HepG2 (cell line): ENCODE measurements around the gene PKP4. TPM values are rescaled to one million over a fixed set of nuclear protein-coding genes. Genes with fewer than 3 reads are reported as not detected.

Source experiments
- ATAC-seq: fragments of 200-7000 bp; cut with Tn5 transposase; 3 replicates; pipeline ENCODE4 v1.9.1; 2020; ENCODE audit warnings: mild to moderate bottlenecking, moderate library complexity
- BruUV-seq: library from RNA; stranded (reverse); fragments of 400-500 nt; replicated peaks from 2 replicates; lab custom pipeline; 2021; lab: Mats Ljungman, UMichigan
- CTCF ChIA-PET: fragments of 300-600 bp; formaldehyde crosslinking; extraction: SDS; loops from one replicate; lab custom pipeline; 2021; ENCODE audit warnings: low total read pairs, inconsistent platforms, low intra/inter-chr PET ratio; lab: Yijun Ruan, JAX
- POLR2A ChIA-PET: fragments of 350-600 bp; sonication (Branson Sonifier 250); formaldehyde crosslinking; loops from one replicate; lab custom pipeline; 2020; ENCODE audit warnings: antibody characterized with exemption, inconsistent platforms; lab: Yijun Ruan, JAX
- DNase-seq: peaks from one replicate; pipeline ENCODE4 v3.0.0-alpha.2; 2015; ENCODE audit warnings: low spot score
- FAIRE-seq: peaks from 3 replicates; lab custom pipeline; 2011; peaks lifted over from hg19 to GRCh38; lab: Jason Lieb, UNC
- H2AFZ ChIP-seq: one replicate; pipeline ENCODE4 v1.6.1; 2011; ENCODE audit warnings: low read length, inconsistent platforms
- H3K27ac ChIP-seq: fragments of 300-600 bp; 3 replicates; pipeline ENCODE4 v1.8.0; 2011; ENCODE audit warnings: mixed run types, mild to moderate bottlenecking, mixed read lengths, low read length, inconsistent platforms; ENCODE audit not compliant: insufficient read depth; ENCODE audit errors: extremely low read length
- H3K27me3 ChIP-seq, 2 experiments: fragments of 200-600 bp in 1 of 2; 2 replicates in 1 of 2; 3 replicates in 1 of 2; pipeline versions ENCODE4 v1.6.0 to v1.8.0; 2011; ENCODE audit warnings: low read length in 2 of 2, mild to moderate bottlenecking in 2 of 2, moderate library complexity in 2 of 2, inconsistent platforms in 1 of 2; ENCODE audit not compliant: insufficient read depth in 2 of 2, control insufficient read depth in 1 of 2
- H3K36me3 ChIP-seq, 2 experiments: fragments of 200-600 bp in 1 of 2; replicated peaks in 1 of 2; 2 replicates in 1 of 2; 3 replicates in 1 of 2; pipeline versions ENCODE4 v1.5.1 to v1.8.0; 2011; ENCODE audit warnings: low read length in 2 of 2, inconsistent platforms in 1 of 2; ENCODE audit not compliant: insufficient read depth in 2 of 2, control insufficient read depth in 1 of 2
- H3K4me1 ChIP-seq: 2 replicates; pipeline ENCODE4 v1.5.1; 2012; ENCODE audit warnings: low read length, inconsistent platforms; ENCODE audit not compliant: insufficient read depth
- H3K4me2 ChIP-seq: 2 replicates; pipeline ENCODE4 v1.6.0; 2011; ENCODE audit warnings: low read depth, low read length, inconsistent platforms
- H3K4me3 ChIP-seq, 3 experiments: fragments of 200-600 bp in 1 of 3; sonication (generic), shearing (Covaris generic) in 1 of 3; replicated peaks in 1 of 3; 2 replicates each; pipeline ENCODE4 v1.5.1; 2011 to 2016; ENCODE audit warnings: low read length in 3 of 3, inconsistent platforms in 2 of 3, low read depth in 2 of 3, mild to moderate bottlenecking in 2 of 3, control low read depth in 1 of 3, mixed read lengths in 1 of 3; ENCODE audit not compliant: insufficient read depth in 1 of 3
- H3K79me2 ChIP-seq: one replicate; pipeline ENCODE4 v1.6.1; 2011; ENCODE audit warnings: low read length, inconsistent platforms; ENCODE audit not compliant: insufficient read depth
- H3K9ac ChIP-seq: 2 replicates; pipeline ENCODE4 v1.6.0; 2011; ENCODE audit warnings: mild to moderate bottlenecking, low read depth, low read length, inconsistent platforms; ENCODE audit not compliant: insufficient read depth
- H3K9me3 ChIP-seq: 2 replicates; pipeline ENCODE4 v1.5.1; 2012; ENCODE audit warnings: mild to moderate bottlenecking, low read length
- H4K20me1 ChIP-seq: 2 replicates; pipeline ENCODE4 v1.6.0; 2011; ENCODE audit warnings: inconsistent platforms, mild to moderate bottlenecking, low read length, moderate library complexity; ENCODE audit not compliant: insufficient read depth
- ARID3A ChIP-seq: IDR thresholded peaks from 2 replicates; pipeline ENCODE4 v1.6.1; 2012; ENCODE audit warnings: low read depth, low read length, improper control_type of control experiment
- BORCS8-MEF2B ChIP-seq: sonication (generic); formaldehyde crosslinking; IDR thresholded peaks from 2 replicates; pipeline ENCODE4 v1.8.0; 2022; ENCODE audit warnings: mild to moderate bottlenecking, missing genetic modification reagents
- IRF1 ChIP-seq: sonication (generic); formaldehyde crosslinking; IDR thresholded peaks from 2 replicates; pipeline ENCODE4 v1.4.0; 2020; ENCODE audit warnings: low read depth, mild to moderate bottlenecking, missing genetic modification reagents
- SNRNP70 ChIP-seq: fragments of 200-400 bp; formaldehyde crosslinking; IDR thresholded peaks from 2 replicates; pipeline ENCODE4 v1.6.1; 2017; ENCODE audit warnings: mild to moderate bottlenecking, low read depth, low read length, moderate library complexity
- SP2 ChIP-seq: sonication (generic); formaldehyde crosslinking; IDR thresholded peaks from 2 replicates; pipeline ENCODE4 v1.5.1; 2020; ENCODE audit warnings: mild to moderate bottlenecking, missing genetic modification reagents
- ZBTB2 ChIP-seq: sonication (generic); formaldehyde crosslinking; IDR thresholded peaks from 2 replicates; pipeline ENCODE4 v1.8.0; 2022; ENCODE audit warnings: low read depth, missing genetic modification reagents
- ZNF180 ChIP-seq: sonication (generic); formaldehyde crosslinking; IDR thresholded peaks from 2 replicates; pipeline ENCODE4 v1.4.0; 2020; ENCODE audit warnings: low read depth, missing genetic modification reagents, borderline replicate concordance
- ZNF3 ChIP-seq: IDR thresholded peaks from 2 replicates; pipeline ENCODE4 v1.7.0; 2017; ENCODE audit warnings: inconsistent platforms
- ZNF441 ChIP-seq: sonication (generic); formaldehyde crosslinking; IDR thresholded peaks from 2 replicates; pipeline ENCODE4 v1.7.0; 2021; ENCODE audit warnings: missing genetic modification reagents, borderline replicate concordance
- ZNF557 ChIP-seq: sonication (generic); formaldehyde crosslinking; IDR thresholded peaks from 2 replicates; pipeline ENCODE4 v1.4.0; 2020; ENCODE audit warnings: missing genetic modification reagents
- WGBS: methylation state at CpG from one replicate; pipeline ENCODE4 v1.1.6; 2017; ENCODE audit warnings: low lambda C conversion rate; 5-methylcytosine and 5-hydroxymethylcytosine counted together
- in situ Hi-C: cut with HindIII; loops from 2 replicates; pipeline ENCODE4 v1.10.0; 2017; ENCODE audit warnings: low pct_unique_long_range_greater_than_20kb; ENCODE audit not compliant: extremely low pct_ligation_motif_present
- intact Hi-C: fragments of 100-400 bp; cut with micrococcal nuclease; formaldehyde crosslinking; loops from one replicate; pipeline ENCODE4 v1.10.0; 2022; ENCODE audit not compliant: unreplicated experiment
- polyA plus RNA-seq, 8 experiments: library from polyadenylated mRNA; depleted of rRNA in 3 of 8; stranded (reverse) in 7 of 8; unstranded in 1 of 8; fragments of >200 nt; fragmentation: Illumina TruSeq in 4 of 8; extraction: Trizol in 4 of 8; gene quantifications; 2 replicates each; pipeline versions ENCODE4 v1.2.1 to v1.2.3, GENCODE V29; 2011 to 2016; ENCODE audit warnings: low read depth in 4 of 8, missing spikeins in 1 of 8, mixed read lengths in 1 of 8; ENCODE audit not compliant: insufficient read depth in 1 of 8
- total RNA-seq, 5 experiments: library from RNA; depleted of rRNA; stranded (reverse); fragments of >200 nt; fragmentation: Illumina TruSeq; extraction: Trizol; gene quantifications; 2 replicates each; pipeline ENCODE4 v1.2.3, GENCODE V29; 2016; ENCODE audit warnings: low read depth in 1 of 5

Gene PKP4
- total and polyA plus RNA-seq, 2 of the 13 experiments (the other 11 are each of a cell fraction or from before 2014, with no cell fraction given) = 80.9 to 90.5 TPM

GRCh38 chr2:158577141-158577540 is 120.4 kb downstream of the PKP4 start (continued):
- TF ChIP-seq ZNF441 (CRISPR knock-in tag) = no peak
- no peak for TF ChIP-seq SP2 (CRISPR knock-in tag)
- no peak for TF ChIP-seq ARID3A
- TF ChIP-seq ZNF3 (CRISPR knock-in tag) = no peak

GRCh38 chr2:158578703-158579330 is 122.1 kb downstream of the PKP4 start:
- no peak for ATAC-seq
- FAIRE-seq = no peak
- H3K79me2 ChIP-seq = peaks cover 3% of the 10 kb centered on the region
- intact Hi-C loops = no loop called here
- H3K4me3 ChIP-seq = no peak overlapping the region
- in situ Hi-C loops = no loop called here
- H3K4me1 ChIP-seq = no peaks in the 10 kb centered on the region
- 94% methylated on average over 1 of the region's 1 CpG for WGBS
- no peak overlapping the region for H3K27ac ChIP-seq
- POLR2A ChIA-PET = interaction anchor here (1.1 kb wide), 1 partner anchor 145 kb away, joined by 4 read pairs; no protein-coding TSS in a partner anchor
- no peak for DNase-seq
- no peak overlapping the region for H2AFZ ChIP-seq
- H4K20me1 ChIP-seq = peaks cover 5% of the 10 kb centered on the region
- H3K9ac ChIP-seq = no peak overlapping the region
- no peaks in the 10 kb centered on the region for H3K9me3 ChIP-seq
- H3K27me3 ChIP-seq = no peaks in the 10 kb centered on the region
- TF ChIP-seq BORCS8-MEF2B (CRISPR knock-in tag) = no peak
- TF ChIP-seq ZNF180 = no peak
- no peak for TF ChIP-seq ZBTB2
- TF ChIP-seq ZNF557 (CRISPR knock-in tag) = no peak
- no peak for TF ChIP-seq IRF1 (CRISPR knock-in tag)
- TF ChIP-seq SNRNP70 = no peak
- TF ChIP-seq, all 625 proteins: peak for 0
- peaks cover 6 to 48% of the 10 kb centered on the region in 2 experiments; a peak in 4 of 5 replicates for H3K36me3 ChIP-seq
- CTCF ChIA-PET = no interaction called here
- BruUV-seq = no TSS peak
- no peak overlapping the region for H3K4me2 ChIP-seq
